ENCODE results near the gene PATJ. TPM values are rescaled to one million over a fixed set of nuclear protein-coding genes. Genes with fewer than 3 reads are reported as not detected.

The PATJ gene
- total and polyA plus RNA-seq, 9 donors = 2.8 to 5.1 (median 3.5) TPM

DNA sequence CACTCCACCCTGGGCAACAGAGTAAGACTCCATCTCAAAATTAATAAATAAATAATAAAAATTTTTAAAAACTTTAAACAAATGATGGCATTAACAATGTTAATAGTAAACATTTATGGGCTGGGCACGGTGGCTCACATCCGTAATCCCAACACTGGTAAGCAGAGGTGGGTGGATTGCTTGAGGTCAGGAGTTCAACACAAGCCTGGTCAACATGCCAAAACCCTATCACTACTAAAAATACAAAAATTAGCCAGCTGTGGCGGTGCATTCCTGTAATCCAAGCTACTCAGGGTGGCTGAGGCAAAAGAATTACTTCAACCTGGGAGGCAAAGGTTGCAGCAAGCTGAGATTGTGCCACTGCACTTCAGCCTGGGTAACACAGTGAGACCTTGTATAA is 443.4 kb downstream of the PATJ start:
- Histone ChIP-seq H3K4me3 (ENCODE audit: low read length) (no peak overlapping the region), H3K4me1 (ENCODE audit: control insufficient read depth, insufficient read depth, low read length) (no peaks in the 10 kb centered on the region), H3K27ac (ENCODE audit: low read length) (no peak overlapping the region), H3K27me3 (ENCODE audit: control insufficient read depth, insufficient read depth, low read length) (no peaks in the 10 kb centered on the region), H3K9me3 (replicated peaks; ENCODE audit: control insufficient read depth, low read depth, low read length) (no peaks in the 10 kb centered on the region), H3K36me3 (ENCODE audit: control insufficient read depth, insufficient read depth, low read length) (no peaks in the 10 kb centered on the region)
- no peak for DNase-seq
- 88% methylated on average over 1 of the region's 3 CpGs for WGBS (ENCODE audit: insufficient coverage)

DNA sequence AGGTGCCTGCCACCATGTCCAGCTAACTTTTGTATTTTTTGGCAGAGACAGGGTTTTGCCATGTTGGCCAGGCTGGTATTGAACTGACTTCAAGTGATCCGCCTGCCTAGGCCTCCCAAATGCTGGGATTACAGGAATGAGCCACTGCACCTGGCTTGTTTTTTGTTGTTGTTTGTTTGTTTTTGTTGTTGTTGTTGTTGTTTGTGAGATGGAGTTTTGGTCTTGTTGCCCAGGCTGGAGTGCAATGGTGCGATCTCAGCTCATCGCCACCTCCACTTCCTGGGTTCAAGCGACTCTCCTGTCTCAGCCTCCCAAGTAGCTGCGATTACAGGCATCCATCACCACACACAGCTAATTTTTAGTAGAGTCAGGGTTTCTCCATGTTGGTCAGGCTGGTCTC is 445.3 kb downstream of the PATJ start:
- Histone ChIP-seq H3K4me3 (ENCODE audit: low read length) (no peak overlapping the region), H3K27me3 (ENCODE audit: control insufficient read depth, insufficient read depth, low read length) (no peaks in the 10 kb centered on the region), H3K36me3 (ENCODE audit: control insufficient read depth, insufficient read depth, low read length) (no peaks in the 10 kb centered on the region), H3K4me1 (ENCODE audit: control insufficient read depth, insufficient read depth, low read length) (no peaks in the 10 kb centered on the region), H3K27ac (ENCODE audit: low read length) (no peak overlapping the region), H3K9me3 (replicated peaks; ENCODE audit: control insufficient read depth, low read depth, low read length) (no peaks in the 10 kb centered on the region)
- no peak for DNase-seq
- 100% methylated on average over 2 of the region's 5 CpGs for WGBS (ENCODE audit: insufficient coverage)

DNA sequence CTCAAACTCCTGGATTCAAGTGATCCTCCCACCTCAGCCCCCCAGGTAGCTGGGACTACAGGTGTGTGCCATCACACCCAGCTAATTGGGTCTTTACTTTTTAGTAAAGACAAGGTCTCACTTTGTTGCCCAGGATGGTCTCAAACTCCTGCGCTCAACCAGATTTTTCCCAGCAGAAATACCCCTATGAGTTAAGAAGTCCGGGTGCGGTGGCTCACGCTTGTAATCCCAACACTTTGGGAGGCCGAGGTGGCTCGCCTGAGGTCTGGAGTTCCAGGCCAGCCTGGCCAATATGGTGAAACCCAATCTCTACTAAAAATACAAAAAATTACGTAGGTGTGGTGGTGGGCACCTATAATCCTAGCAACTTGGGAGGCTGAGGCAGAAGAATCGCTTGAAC is 445.8 kb downstream of the PATJ start:
- H3K4me1 ChIP-seq (ENCODE audit: control insufficient read depth, insufficient read depth, low read length) = no peaks in the 10 kb centered on the region
- no peaks in the 10 kb centered on the region for H3K9me3 ChIP-seq (replicated peaks; ENCODE audit: control insufficient read depth, low read depth, low read length)
- WGBS (ENCODE audit: insufficient coverage) = 100% methylated on average over 2 of the region's 8 CpGs
- DNase-seq = no peak
- H3K4me3 ChIP-seq (ENCODE audit: low read length) = no peak overlapping the region
- no peak overlapping the region for H3K27ac ChIP-seq (ENCODE audit: low read length)
- no peaks in the 10 kb centered on the region for H3K27me3 ChIP-seq (ENCODE audit: control insufficient read depth, insufficient read depth, low read length)
- no peaks in the 10 kb centered on the region for H3K36me3 ChIP-seq (ENCODE audit: control insufficient read depth, insufficient read depth, low read length)

DNA sequence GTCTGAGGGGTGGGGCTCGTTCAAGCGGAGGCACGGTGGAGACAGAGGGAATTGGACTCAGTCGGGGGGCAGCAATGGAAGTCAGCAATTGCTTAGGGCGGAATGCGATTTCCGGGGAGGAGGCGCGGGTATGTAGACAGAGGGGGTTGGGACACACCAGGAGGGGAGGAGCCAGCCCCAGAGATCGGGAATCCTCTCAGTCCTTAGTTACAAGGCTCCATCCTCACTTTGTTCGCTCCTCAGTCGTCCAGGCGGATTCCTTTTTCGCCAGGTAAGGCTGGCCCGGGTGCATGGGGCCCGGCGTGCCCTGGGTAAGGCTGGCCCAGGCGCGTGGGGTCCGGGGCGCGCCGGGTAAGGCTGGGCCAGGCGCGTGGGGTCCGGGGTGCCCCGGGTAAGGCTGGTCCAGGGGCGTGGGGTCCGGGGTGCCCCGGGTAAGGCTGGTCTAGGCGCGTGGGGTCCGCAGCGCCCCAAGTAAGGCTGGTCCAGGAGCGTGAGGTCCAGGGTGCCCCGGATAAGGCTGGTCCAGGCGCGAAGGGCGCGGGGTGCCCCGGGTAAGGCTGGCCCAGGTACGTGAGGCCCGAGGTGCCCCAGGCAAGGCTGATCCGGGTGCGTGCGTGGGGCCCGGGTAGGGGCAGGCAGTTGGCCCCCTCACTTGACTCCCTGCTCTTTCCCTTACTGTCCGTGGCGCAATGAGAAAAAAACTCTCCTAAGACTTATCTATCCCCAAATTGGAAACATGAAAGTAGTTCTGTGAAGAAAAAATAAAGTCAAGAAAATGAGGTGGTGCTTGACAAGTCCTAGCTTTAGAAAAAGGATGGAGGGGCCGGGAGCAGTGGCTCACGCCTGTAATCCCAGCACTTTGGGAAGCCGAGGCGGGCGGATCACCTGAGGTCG is 452.6 kb downstream of the PATJ start, which contains the start of gene L1TD1:
Gene L1TD1, plus strand, starts transcription at position 199 of the 894 bp plus-strand sequence. CDS start 11,780 bp downstream, outside the sequence.
- peak within 1 kb of the TSS; percentile 50 for H3K4me3 ChIP-seq (ENCODE audit: low read length)
- no peaks in the 10 kb centered on the region for H3K36me3 ChIP-seq (ENCODE audit: control insufficient read depth, insufficient read depth, low read length)
- no peak within 1 kb of the TSS for H3K27ac ChIP-seq (ENCODE audit: low read length)
- DNase-seq = peak; percentile 61
- H3K27me3 ChIP-seq (ENCODE audit: control insufficient read depth, insufficient read depth, low read length) = peaks cover 29% of the 10 kb centered on the region
- no peaks in the 10 kb centered on the region for H3K9me3 ChIP-seq (replicated peaks; ENCODE audit: control insufficient read depth, low read depth, low read length)
- 8% methylated on average over 49 of the region's 55 CpGs for WGBS (ENCODE audit: insufficient coverage)
- H3K4me1 ChIP-seq (ENCODE audit: control insufficient read depth, insufficient read depth, low read length) = peaks cover 4% of the 10 kb centered on the region

DNA sequence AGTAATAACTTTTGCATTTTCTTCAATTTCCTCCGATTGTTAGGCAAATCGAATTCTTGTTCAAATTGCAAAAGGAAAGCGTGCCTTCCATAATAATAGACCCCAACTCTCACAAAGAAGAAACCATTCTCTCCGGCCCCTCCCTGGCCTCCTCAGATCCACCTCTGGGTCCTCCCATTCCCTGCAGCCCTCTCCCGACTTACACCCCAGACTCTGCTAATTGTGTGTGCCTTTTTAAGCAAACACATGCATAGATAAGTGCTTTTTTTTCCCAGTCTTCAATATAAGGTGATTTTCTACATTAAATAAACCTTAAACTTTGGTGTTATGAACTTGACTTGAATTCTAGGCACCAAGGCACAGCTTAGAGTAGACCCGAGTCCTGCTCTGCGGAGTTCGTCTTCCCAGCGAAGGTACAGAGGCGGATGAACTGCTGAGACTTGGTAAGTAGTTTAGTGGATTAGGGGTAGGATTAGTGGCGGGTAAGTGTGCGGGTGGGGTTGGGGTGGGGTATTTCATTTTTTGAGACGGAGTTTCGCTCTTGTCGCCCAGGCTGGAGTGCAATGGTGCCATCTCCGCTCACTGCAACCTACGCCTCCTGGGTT is 453.9 kb downstream of the PATJ start:
- no peak overlapping the region for H3K27ac ChIP-seq (ENCODE audit: low read length)
- H3K9me3 ChIP-seq (replicated peaks; ENCODE audit: control insufficient read depth, low read depth, low read length) = no peaks in the 10 kb centered on the region
- H3K27me3 ChIP-seq (ENCODE audit: control insufficient read depth, insufficient read depth, low read length) = peaks cover 29% of the 10 kb centered on the region
- H3K4me3 ChIP-seq (ENCODE audit: low read length) = no peak overlapping the region
- H3K4me1 ChIP-seq (ENCODE audit: control insufficient read depth, insufficient read depth, low read length) = peaks cover 4% of the 10 kb centered on the region
- no peaks in the 10 kb centered on the region for H3K36me3 ChIP-seq (ENCODE audit: control insufficient read depth, insufficient read depth, low read length)
- WGBS (ENCODE audit: insufficient coverage) = 83% methylated on average over 5 of the region's 17 CpGs
- no peak for DNase-seq

DNA sequence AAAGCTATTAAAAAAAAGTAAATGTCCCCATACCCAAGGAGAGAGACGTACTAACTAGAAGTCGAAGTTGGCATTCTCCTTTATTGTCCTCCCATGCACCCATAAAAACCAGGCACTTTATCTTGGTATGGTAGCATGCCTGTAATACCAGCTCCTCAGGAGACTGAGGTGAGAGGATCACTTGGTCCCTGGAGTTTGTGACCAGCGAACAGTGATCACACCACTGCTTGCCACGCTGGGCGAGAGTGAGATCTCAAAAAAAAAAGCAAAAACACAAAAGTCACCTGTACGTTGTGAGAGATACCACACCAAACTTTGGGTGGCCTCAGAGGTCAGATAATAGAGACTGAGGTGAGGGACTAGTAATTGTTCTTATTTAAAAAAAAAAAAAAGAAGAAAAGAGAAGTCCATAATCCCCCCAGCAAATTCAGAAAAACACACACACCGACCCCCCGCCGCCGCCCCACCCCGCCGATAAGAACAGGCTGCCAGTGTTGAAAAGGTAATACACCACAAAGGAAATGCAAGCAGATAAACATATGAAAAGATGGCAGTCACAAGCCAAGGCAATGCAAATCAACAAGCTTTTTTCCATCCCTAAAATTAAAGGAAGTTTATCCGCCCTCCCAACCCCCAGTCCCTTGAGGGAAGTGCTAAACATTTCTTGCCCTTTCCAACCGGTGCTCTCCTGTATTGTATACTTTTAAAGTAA is 455.9 kb downstream of the PATJ start:
- Histone ChIP-seq H3K27ac (ENCODE audit: low read length) (no peak overlapping the region), H3K36me3 (ENCODE audit: control insufficient read depth, insufficient read depth, low read length) (no peaks in the 10 kb centered on the region), H3K27me3 (ENCODE audit: control insufficient read depth, insufficient read depth, low read length) (peaks cover 29% of the 10 kb centered on the region), H3K4me1 (ENCODE audit: control insufficient read depth, insufficient read depth, low read length) (peaks cover 4% of the 10 kb centered on the region), H3K4me3 (ENCODE audit: low read length) (no peak overlapping the region), H3K9me3 (replicated peaks; ENCODE audit: control insufficient read depth, low read depth, low read length) (no peaks in the 10 kb centered on the region)
- no peak for DNase-seq
- 31% methylated on average over 2 of the region's 14 CpGs for WGBS (ENCODE audit: insufficient coverage)

DNA sequence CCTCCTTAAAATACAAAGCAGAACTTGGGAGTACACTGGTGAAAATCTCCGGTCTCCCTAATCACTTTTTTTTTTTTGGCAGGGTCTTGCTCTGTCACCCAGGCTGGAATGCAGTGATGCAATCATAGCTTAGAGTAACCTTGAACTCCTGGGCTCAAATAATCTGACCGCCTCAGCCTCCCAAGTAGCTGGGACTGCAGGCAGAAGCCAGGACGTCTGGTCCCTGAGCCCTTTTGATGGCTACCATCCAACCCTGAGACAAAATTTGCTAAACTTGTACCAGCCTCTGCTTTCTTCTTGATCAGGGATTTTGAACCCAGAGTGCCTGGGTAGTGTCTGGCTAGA is 456.5 kb downstream of the PATJ start:
- Histone ChIP-seq H3K27me3 (ENCODE audit: control insufficient read depth, insufficient read depth, low read length) (peaks cover 29% of the 10 kb centered on the region), H3K36me3 (ENCODE audit: control insufficient read depth, insufficient read depth, low read length) (no peaks in the 10 kb centered on the region), H3K27ac (ENCODE audit: low read length) (no peak overlapping the region), H3K4me3 (ENCODE audit: low read length) (no peak overlapping the region), H3K9me3 (replicated peaks; ENCODE audit: control insufficient read depth, low read depth, low read length) (no peaks in the 10 kb centered on the region), H3K4me1 (ENCODE audit: control insufficient read depth, insufficient read depth, low read length) (peaks cover 4% of the 10 kb centered on the region)
- 20% methylated on average over 1 of the region's 3 CpGs for WGBS (ENCODE audit: insufficient coverage)
- DNase-seq = no peak

DNA sequence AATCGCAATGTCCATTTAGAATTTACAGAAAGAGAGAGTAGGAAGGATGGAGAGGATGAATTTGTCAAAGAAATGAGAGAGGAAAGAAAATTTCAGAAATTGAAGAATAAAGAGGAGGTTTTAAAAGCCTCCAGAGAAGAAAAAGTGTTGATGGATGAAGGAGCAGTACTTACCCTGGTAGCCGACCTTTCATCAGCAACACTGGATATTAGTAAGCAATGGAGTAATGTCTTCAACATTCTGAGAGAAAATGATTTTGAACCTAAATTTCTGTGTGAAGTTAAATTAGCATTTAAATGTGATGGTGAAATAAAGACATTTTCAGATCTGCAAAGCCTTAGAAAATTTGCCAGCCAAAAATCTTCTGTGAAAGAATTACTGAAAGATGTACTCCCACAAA is 464.9 kb downstream of the PATJ start:
- Histone ChIP-seq H3K27ac (ENCODE audit: low read length) (no peak overlapping the region), H3K36me3 (ENCODE audit: control insufficient read depth, insufficient read depth, low read length) (peaks cover 2% of the 10 kb centered on the region), H3K4me3 (ENCODE audit: low read length) (no peak overlapping the region), H3K27me3 (ENCODE audit: control insufficient read depth, insufficient read depth, low read length) (no peaks in the 10 kb centered on the region), H3K9me3 (replicated peaks; ENCODE audit: control insufficient read depth, low read depth, low read length) (peaks cover 23% of the 10 kb centered on the region), H3K4me1 (ENCODE audit: control insufficient read depth, insufficient read depth, low read length) (no peaks in the 10 kb centered on the region)
- WGBS (ENCODE audit: insufficient coverage) = 100% methylated on average over 2 of the region's 2 CpGs
- DNase-seq = no peak

DNA sequence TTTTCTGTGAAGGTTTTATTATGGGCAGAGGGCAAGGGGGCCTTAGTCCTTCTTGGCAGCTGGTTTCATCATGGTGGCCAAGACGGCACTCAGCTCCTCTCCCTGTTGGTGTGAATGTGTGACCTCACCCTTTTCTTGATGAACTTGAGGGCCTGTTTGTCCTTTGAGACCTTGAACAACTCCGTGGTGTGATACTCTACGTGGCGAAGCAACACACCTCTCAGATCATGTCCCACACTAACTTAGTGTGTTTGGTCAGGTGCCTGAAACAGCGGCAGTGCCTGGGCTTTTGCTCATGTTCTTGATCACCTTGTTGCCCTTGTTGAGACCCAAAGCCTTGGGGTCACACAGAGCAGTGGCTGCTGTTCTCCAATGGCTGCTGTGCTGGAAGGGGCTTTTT is 465.8 kb downstream of the PATJ start:
- WGBS (ENCODE audit: insufficient coverage) = 96% methylated on average over 4 of the region's 5 CpGs
- no peak overlapping the region for H3K4me3 ChIP-seq (ENCODE audit: low read length)
- H3K27me3 ChIP-seq (ENCODE audit: control insufficient read depth, insufficient read depth, low read length) = no peaks in the 10 kb centered on the region
- H3K9me3 ChIP-seq (replicated peaks; ENCODE audit: control insufficient read depth, low read depth, low read length) = peaks cover 23% of the 10 kb centered on the region
- H3K4me1 ChIP-seq (ENCODE audit: control insufficient read depth, insufficient read depth, low read length) = no peaks in the 10 kb centered on the region
- no peak for DNase-seq
- peaks cover 2% of the 10 kb centered on the region for H3K36me3 ChIP-seq (ENCODE audit: control insufficient read depth, insufficient read depth, low read length)
- H3K27ac ChIP-seq (ENCODE audit: low read length) = no peak overlapping the region

DNA sequence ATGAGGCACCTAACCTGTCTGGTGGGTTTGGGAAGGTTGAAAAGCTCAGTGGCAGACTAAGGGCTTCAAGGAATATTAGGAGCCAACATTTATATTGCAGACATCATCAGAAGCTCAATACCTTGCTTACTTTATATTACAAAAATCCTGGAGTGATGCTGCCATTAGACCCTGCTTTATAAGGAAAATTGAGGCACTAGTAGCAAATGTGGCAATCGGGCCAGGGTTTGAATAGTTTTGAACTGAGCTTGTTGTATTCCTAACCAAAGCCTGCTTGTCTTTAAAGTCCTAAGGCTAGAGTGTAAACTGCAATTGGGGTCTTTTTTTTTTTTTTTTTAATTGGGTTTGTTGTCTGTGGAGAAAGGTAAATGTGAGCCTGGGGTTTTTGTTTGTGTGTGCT is 466.7 kb downstream of the PATJ start:
- peaks cover 23% of the 10 kb centered on the region for H3K9me3 ChIP-seq (replicated peaks; ENCODE audit: control insufficient read depth, low read depth, low read length)
- WGBS (ENCODE audit: insufficient coverage) = 89% methylated on average over 1 of the region's 1 CpG

More for the DNA sequence above, 466.7 kb downstream of the PATJ start:
- DNase-seq = no peak
- Histone ChIP-seq H3K36me3 (ENCODE audit: control insufficient read depth, insufficient read depth, low read length) (peaks cover 2% of the 10 kb centered on the region), H3K27ac (ENCODE audit: low read length) (no peak overlapping the region), H3K4me3 (ENCODE audit: low read length) (no peak overlapping the region), H3K27me3 (ENCODE audit: control insufficient read depth, insufficient read depth, low read length) (no peaks in the 10 kb centered on the region), H3K4me1 (ENCODE audit: control insufficient read depth, insufficient read depth, low read length) (no peaks in the 10 kb centered on the region)
